Fibroblast of pulmonary artery (primary cell): ENCODE results near the gene COL15A1.

Experiments
- DNase-seq: peaks from one replicate; pipeline ENCODE4 v3.0.0-alpha.2; 2010; ENCODE audit warnings: low read depth
- H3K4me3 ChIP-seq: replicated peaks from 2 replicates; pipeline ENCODE4 v1.5.1; 2011; ENCODE audit warnings: low read depth, mild to moderate bottlenecking, control low read depth, low read length, moderate library complexity
- TF ChIP-seq, protein P1 (sequence below): IDR thresholded peaks from 2 replicates; pipeline ENCODE4 v1.5.1; 2011; ENCODE audit warnings: mild to moderate bottlenecking, control low read depth, low read length, inconsistent platforms; ENCODE audit errors: missing control alignments

COL15A1 gene

DNA sequence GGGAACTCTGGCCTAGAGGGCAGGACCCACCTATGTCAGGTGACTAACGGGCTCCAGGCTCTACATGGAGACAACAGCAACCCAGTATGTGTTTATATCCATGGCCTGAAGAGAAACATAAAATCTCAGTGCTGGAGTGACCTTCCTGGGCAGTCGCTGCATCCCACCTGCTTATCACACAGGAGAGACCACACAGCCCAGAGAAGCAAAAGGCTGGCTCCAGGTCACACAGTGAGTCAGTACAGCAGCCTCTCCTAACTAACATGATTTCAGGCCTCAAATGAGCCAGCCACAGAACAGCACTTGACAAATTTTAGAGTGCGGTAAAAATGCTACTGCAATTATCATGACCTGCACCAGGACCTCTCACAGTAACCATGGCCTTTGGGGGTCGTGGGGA lies 107.2 kb downstream of the COL15A1 start:
- TF ChIP-seq, protein P1, sequence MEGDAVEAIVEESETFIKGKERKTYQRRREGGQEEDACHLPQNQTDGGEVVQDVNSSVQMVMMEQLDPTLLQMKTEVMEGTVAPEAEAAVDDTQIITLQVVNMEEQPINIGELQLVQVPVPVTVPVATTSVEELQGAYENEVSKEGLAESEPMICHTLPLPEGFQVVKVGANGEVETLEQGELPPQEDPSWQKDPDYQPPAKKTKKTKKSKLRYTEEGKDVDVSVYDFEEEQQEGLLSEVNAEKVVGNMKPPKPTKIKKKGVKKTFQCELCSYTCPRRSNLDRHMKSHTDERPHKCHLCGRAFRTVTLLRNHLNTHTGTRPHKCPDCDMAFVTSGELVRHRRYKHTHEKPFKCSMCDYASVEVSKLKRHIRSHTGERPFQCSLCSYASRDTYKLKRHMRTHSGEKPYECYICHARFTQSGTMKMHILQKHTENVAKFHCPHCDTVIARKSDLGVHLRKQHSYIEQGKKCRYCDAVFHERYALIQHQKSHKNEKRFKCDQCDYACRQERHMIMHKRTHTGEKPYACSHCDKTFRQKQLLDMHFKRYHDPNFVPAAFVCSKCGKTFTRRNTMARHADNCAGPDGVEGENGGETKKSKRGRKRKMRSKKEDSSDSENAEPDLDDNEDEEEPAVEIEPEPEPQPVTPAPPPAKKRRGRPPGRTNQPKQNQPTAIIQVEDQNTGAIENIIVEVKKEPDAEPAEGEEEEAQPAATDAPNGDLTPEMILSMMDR = no peak
- no peak overlapping the region for H3K4me3 ChIP-seq
- DNase-seq = no peak

DNA sequence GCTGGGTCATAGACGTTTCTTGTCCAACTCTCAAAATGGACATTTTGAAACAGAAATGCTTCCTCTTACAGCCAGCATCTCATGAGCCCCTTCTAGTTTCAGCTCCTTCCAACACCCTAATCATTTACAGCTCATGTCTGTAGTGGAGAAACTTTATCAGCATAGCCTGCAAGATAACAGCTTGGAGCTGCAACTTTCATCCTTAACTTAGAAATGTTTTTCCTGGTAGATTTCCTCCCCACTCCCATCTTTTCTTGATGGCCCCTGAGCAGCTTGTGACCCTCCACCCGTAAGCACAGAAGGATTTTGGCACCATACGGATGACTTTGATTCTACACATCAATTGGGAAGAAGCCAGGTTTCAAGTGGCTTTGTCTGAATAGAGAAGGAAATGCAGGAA lies 107.7 kb downstream of the COL15A1 start:
- TF ChIP-seq, protein P1 = no peak
- no peak overlapping the region for H3K4me3 ChIP-seq
- DNase-seq = no peak

DNA sequence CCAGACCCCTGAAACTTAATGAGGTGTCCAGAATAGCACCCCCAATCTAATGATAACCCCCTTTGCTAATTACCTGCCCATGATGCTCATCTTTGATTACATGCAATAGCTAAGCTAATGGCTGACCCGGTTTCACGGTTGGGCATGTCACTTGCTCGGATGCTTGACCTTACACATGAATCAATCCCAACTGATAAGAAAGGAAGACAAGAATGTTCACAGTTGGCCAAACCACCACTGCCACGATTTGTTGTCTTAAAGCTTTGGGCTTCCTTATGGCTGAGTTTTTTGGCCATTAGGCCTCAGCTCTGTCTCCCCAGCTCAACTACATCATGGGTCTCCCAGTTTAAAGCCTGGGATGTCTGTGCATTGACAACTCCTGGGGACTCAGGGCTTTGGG lies 108.1 kb downstream of the COL15A1 start:
- TF ChIP-seq, protein P1 = no peak
- H3K4me3 ChIP-seq = no peak overlapping the region
- DNase-seq = no peak

DNA sequence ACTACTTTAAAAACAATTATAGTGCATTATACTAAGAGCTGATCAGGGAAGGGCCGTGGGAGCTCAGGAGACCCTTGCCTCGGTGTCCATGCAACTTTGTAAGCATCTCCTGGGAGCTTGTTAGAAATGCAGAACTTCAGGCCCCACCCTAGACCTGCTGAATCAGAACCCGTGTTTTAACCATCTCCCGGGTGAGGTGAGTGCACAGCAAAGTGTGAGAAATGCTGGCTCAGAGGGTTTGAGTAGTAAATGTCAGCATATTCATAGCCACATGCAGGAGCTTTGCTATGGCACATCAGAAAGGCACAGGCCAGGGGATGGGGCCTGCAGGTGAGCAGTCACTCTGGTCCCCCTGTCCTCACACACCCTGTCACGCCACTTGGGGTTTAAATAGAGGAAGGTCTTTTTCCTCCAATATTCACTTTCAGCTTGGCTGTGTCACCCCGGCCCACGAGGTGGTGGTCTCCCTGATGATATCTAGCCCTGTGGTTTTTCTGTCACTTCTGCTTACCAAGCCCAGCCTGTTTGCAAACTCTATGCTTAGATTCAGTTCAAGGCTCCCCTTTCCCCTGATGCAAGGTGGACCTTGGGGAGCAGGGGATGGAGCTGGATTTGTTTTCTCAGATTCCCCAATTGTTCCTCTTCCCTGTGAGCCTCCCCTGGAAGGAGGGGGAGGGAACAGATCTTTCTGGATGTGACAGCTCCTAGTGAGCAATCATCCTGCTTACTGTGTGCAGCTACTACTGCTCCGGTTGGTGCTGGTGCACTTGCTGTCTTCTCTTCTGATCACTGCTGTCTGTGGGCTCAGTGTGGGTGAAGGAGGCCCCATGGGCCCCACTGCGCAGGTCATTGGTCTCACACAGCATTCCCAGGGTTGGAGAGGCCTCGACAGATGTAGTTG lies 109.4 kb downstream of the COL15A1 start:
- TF ChIP-seq, protein P1 = no peak
- no peak overlapping the region for H3K4me3 ChIP-seq
- DNase-seq = no peak

DNA sequence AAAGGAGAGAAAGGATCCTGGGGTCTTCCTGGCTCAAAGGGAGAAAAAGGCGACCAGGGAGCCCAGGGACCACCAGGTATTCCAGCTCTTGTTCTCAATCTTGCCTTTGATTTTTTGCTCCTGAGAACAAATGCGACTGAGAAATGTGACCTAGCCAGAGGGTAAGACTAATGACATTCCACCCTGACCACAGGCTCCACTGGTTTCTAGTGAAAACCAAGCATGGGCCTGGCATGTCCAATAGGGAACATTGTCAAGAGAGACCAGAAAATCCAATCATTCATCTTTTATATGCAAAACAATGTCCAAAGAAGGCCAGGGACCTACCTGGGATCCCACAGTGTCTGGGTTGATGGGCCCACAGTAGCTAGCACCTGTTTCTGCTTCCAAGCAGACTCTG lies 110.9 kb downstream of the COL15A1 start:
- TF ChIP-seq, protein P1 = no peak
- H3K4me3 ChIP-seq = no peak overlapping the region
- no peak for DNase-seq

DNA sequence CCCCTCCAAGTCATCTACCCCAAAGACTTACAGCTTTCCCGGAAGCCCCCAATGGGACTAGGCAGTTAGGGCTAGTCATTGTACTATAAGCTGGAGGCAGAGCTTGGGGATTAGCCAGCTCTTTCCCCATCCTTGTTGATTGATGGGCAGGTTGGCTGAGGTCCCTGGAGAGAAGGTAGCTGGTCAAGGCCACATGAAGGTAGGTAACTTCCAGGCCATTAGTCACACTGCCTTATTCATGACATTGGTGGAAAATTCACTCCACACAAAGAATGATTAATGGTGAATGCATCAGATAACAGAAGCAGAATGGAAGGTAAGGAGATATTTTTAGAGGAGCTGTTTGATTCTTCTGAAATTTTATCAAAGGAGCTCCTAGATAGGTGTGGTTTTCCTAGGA lies 111.7 kb downstream of the COL15A1 start:
- DNase-seq = no peak
- TF ChIP-seq, protein P1 = no peak
- H3K4me3 ChIP-seq = no peak overlapping the region

DNA sequence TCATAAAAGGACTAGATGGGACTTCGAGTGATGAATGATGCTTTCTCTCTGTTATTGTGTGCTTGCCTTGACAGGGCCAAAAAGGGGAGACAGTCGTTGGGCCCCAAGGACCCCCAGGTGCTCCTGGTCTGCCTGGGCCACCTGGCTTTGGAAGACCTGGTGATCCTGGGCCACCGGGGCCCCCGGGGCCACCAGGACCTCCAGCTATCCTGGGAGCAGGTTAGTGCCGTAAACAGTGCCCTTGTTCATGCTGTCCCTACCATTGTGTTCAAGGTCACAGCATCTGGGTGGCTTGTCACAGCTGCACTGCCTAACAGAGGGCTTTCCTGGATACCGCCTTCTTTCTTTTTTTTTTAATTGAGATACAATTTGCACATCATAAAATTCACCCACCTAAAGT lies 112.5 kb downstream of the COL15A1 start:
- H3K4me3 ChIP-seq = no peak overlapping the region
- TF ChIP-seq, protein P1 = no peak
- no peak for DNase-seq
